HG03460 (cell line): ENCODE results near the gene FHL3.
A peak's percentile ranks its signal among the peaks of the same experiment; 100 is the strongest.
"Not testable (repeated sequence)": the region's sequence is repeated elsewhere in the genome, so short reads cannot be mapped to it uniquely, and the experiment has no call there.

Experiments
- ATAC-seq: cut with Tn5 transposase; IDR thresholded peaks from one replicate; pipeline ENCODE4 v1.9.1; 2021; ENCODE audit not compliant: unreplicated experiment

Gene FHL3

GRCh38 chr1:38037221-38037939 lies 32.1 kb upstream of the FHL3 start:
- no peak for ATAC-seq

- no peak for ATAC-seq
Observed at GRCh38 chr1:38034871-38035270, 29.6 kb upstream of the FHL3 start.

GRCh38 chr1:38032992-38033391 lies 27.7 kb upstream of the FHL3 start:
- not testable (repeated sequence) for ATAC-seq

- no peak for ATAC-seq
Observed at GRCh38 chr1:38031513-38031866, 26.2 kb upstream of the FHL3 start.

GRCh38 chr1:38030596-38031512 lies 25.5 kb upstream of the FHL3 start:
- ATAC-seq = no peak

- no peak for ATAC-seq
Observed at GRCh38 chr1:38029685-38030511, 24.6 kb upstream of the FHL3 start.

GRCh38 chr1:38029081-38029681 lies 23.9 kb upstream of the FHL3 start:
- ATAC-seq = no peak

- ATAC-seq = no peak
Observed at GRCh38 chr1:38028671-38029070, 23.4 kb upstream of the FHL3 start.

- peak; percentile 66 for ATAC-seq
Observed at GRCh38 chr1:38028105-38028591, 22.8 kb upstream of the FHL3 start.

- ATAC-seq = no peak
Observed at GRCh38 chr1:38027201-38028104, 22.1 kb upstream of the FHL3 start.

GRCh38 chr1:38026592-38027200 lies 21.4 kb upstream of the FHL3 start:
- ATAC-seq = no peak

- no peak for ATAC-seq
Observed at GRCh38 chr1:38025664-38026063, 20.4 kb upstream of the FHL3 start.

- ATAC-seq = no peak
Observed at GRCh38 chr1:38025233-38025632, 19.9 kb upstream of the FHL3 start.

GRCh38 chr1:38022810-38023209 lies 17.5 kb upstream of the FHL3 start:
- ATAC-seq = no peak

GRCh38 chr1:38021969-38022368 lies 16.7 kb upstream of the FHL3 start:
- no peak for ATAC-seq

- ATAC-seq = no peak
Observed at GRCh38 chr1:38020396-38020795, 15.1 kb upstream of the FHL3 start.

- no peak for ATAC-seq
Observed at GRCh38 chr1:38018864-38019343, 13.6 kb upstream of the FHL3 start.

GRCh38 chr1:38015978-38016725 lies 10.8 kb upstream of the FHL3 start:
- ATAC-seq = no peak
